Kidney (tissue), 14 donors: ENCODE data around the gene RNF181. TPM values are rescaled to one million over a fixed set of nuclear protein-coding genes. Genes with fewer than 3 reads are reported as not detected.

Experiments
- DNase-seq, 5 donors: peaks; one replicate each; pipeline ENCODE4 v3.0.0-alpha.2; 2013 to 2020
- FAIRE-seq: peaks from 2 replicates; lab custom pipeline; 2012; peaks lifted over from hg19 to GRCh38; lab: Jason Lieb, UNC
- H3K27ac ChIP-seq, 2 donors: one replicate each; pipeline ENCODE4 v1.7.0; 2013; ENCODE audit warnings: low read depth in 2 of 2, low read length in 2 of 2, inconsistent platforms in 1 of 2
- H3K27me3 ChIP-seq: one replicate; pipeline ENCODE4 v1.7.1; 2013; ENCODE audit warnings: low read length, inconsistent platforms; ENCODE audit not compliant: control insufficient read depth, insufficient read depth
- H3K36me3 ChIP-seq, 3 donors: one replicate each; pipeline versions ENCODE4 v1.7.0 to v1.7.1; 2013; ENCODE audit warnings: low read length in 3 of 3, control low read depth in 1 of 3, inconsistent platforms in 1 of 3; ENCODE audit not compliant: insufficient read depth in 3 of 3, control insufficient read depth in 2 of 3
- H3K4me1 ChIP-seq, 3 donors: one replicate each; pipeline versions ENCODE4 v1.7.0 to v1.7.1; 2013; ENCODE audit warnings: low read length in 3 of 3, inconsistent platforms in 1 of 3, low read depth in 1 of 3; ENCODE audit not compliant: control insufficient read depth in 2 of 3, insufficient read depth in 2 of 3
- H3K4me3 ChIP-seq, 3 donors: one replicate each; pipeline versions ENCODE4 v1.7.0 to v1.8.1; 2013; ENCODE audit warnings: low read length in 3 of 3, control low read depth in 1 of 3, inconsistent platforms in 1 of 3
- H3K9ac ChIP-seq, 3 donors: one replicate each; pipeline versions ENCODE4 v1.7.0 to v1.7.1; 2013; ENCODE audit warnings: low read length in 3 of 3, control low read depth in 1 of 3, inconsistent platforms in 1 of 3
- H3K9me3 ChIP-seq, 3 donors: one replicate each; pipeline versions ENCODE4 v1.7.0 to v1.7.1; 2013; ENCODE audit warnings: low read length in 3 of 3, control low read depth in 1 of 3, inconsistent platforms in 1 of 3; ENCODE audit not compliant: control insufficient read depth in 2 of 3, insufficient read depth in 1 of 3
- CTCF ChIP-seq: IDR thresholded peaks from 3 replicates; pipeline ENCODE4 v1.5.1; 2012; ENCODE audit warnings: mild to moderate bottlenecking, moderate library complexity, borderline replicate concordance; ENCODE audit not compliant: insufficient read depth; ENCODE audit errors: extremely low read depth
- intact Hi-C: fragments of 100-400 bp; cut with DNase I; formaldehyde crosslinking; loops from one replicate; pipeline ENCODE4 v1.11.1; 2022
- polyA plus RNA-seq: library from polyadenylated mRNA; stranded (reverse); fragments of 350-450 nt; fragmentation: Illumina TruSeq; extraction: RNeasy Lipid Tissue Mini Kit (QIAGEN cat#74804); gene quantifications from one replicate; pipeline ENCODE4 v1.2.3, GENCODE V29; 2014; ENCODE audit warnings: low read depth, low replicate concordance; ENCODE audit not compliant: insufficient read depth
- total RNA-seq: library from RNA; stranded (reverse); fragmentation: NEBNext Ultra II Directional; extraction: Animal tissue kit (Norgen Biotek cat#: 25700); gene quantifications from one replicate; pipeline ENCODE4 v1.2.1, GENCODE V29; 2021
- donor health status: control.
- donor health status: control.
- donor health status: control.
- donor health status: control.
- donor health status: control.
- donor health status: DM: yes; HTN: yes; CAD: no.
- donor health status: Normal renal cell carcinoma (clear cell type).

Gene RNF181
- total and polyA plus RNA-seq, 2 donors from 2014 or later: 89.9 to 407 TPM

DNA sequence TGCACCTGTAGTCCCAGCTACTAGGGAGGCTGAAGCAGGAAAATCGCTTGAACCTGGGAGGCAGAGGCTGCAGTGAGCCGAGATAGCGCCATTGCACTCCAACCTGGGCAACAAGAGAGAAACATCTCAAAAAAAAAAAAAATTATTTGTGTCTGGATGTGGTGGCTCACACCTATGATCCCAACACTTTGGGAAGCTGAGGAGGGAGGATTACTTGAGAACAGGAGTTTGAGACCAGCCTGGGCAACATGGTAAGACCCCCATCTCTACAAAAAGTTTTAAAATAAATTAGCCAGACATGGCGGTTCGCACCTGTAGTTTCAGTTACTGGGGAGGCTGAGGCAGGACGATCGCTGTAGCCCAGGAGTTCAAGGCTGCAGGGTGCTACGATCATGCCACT, 19.8 kb upstream of the RNF181 start:
- no peak for DNase-seq
- H3K4me3 ChIP-seq: no peak overlapping the region
- peaks cover 0 to 23% (median 20%) of the 10 kb centered on the region in 3 donors for H3K4me1 ChIP-seq
- intact Hi-C loops: no loop called here
- H3K9ac ChIP-seq: no peak overlapping the region
- H3K27ac ChIP-seq: peak overlapping the region in 1 of 2 donors; percentile 17
- TF ChIP-seq CTCF: no peak
- no peaks in the 10 kb centered on the region for H3K27me3 ChIP-seq
- FAIRE-seq: no peak
- no peaks in the 10 kb centered on the region for H3K9me3 ChIP-seq
- H3K36me3 ChIP-seq: no peaks in the 10 kb centered on the region

DNA sequence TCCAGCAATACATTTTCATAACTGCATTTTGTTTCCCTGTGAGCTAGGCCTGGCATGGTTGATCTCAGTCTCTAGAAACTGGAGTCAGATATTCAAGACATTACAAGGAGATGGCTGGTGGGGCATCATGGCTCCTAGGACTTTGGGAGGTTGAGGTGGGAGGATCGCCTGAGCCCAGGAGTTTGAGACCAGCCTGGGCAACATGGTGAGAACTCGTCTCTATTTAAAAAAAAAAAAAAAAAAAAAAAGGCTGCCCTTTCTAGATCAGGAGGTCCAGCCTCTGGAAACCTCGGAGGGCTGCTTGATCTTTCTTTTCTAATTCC, 18.5 kb upstream of the RNF181 start:
- FAIRE-seq: no peak
- H3K4me1 ChIP-seq: peaks cover 0 to 23% (median 20%) of the 10 kb centered on the region in 3 donors
- intact Hi-C loops: no loop called here
- DNase-seq: no peak
- H3K4me3 ChIP-seq: peak overlapping the region in 2 of 3 donors; percentile 65 to 80
- no peaks in the 10 kb centered on the region for H3K27me3 ChIP-seq
- H3K27ac ChIP-seq: peak overlapping the region; percentile 85 to 94
- peak overlapping the region in 1 of 3 donors; percentile 71 for H3K9ac ChIP-seq
- TF ChIP-seq CTCF: no peak
- peaks cover 0 to 7% (median 0%) of the 10 kb centered on the region in 3 donors for H3K36me3 ChIP-seq
- no peaks in the 10 kb centered on the region for H3K9me3 ChIP-seq

- Histone ChIP-seq H3K27me3 (no peaks in the 10 kb centered on the region), H3K9me3 (no peaks in the 10 kb centered on the region), H3K36me3 (peaks cover 0 to 8% (median 0%) of the 10 kb centered on the region in 3 donors), H3K4me1 (peaks cover 0 to 23% (median 20%) of the 10 kb centered on the region in 3 donors), H3K4me3 (peak within 1 kb of the TSS; percentile 50 to 80 (median 65)), H3K27ac (peak within 1 kb of the TSS; percentile 85 to 94), H3K9ac (peak within 1 kb of the TSS; percentile 18 to 73 (median 71))
- DNase-seq: peak; percentile 60 to 92 (median 73)
- no peak for FAIRE-seq
- intact Hi-C loops: no loop called here
- no peak for TF ChIP-seq CTCF
Observed at GRCh38 chr2:85577386-85578242, 17.9 kb upstream of the RNF181 start, which contains the start of gene VAMP8. VAMP8 (plus strand) TSS chr2:85577586; CDS start chr2:85577647, 61 bp downstream.
